Esophagus muscularis mucosa (tissue), 4 donors: Measurements from ENCODE around the gene C9. TPM values are rescaled to one million over a fixed set of nuclear protein-coding genes. Genes with fewer than 3 reads are reported as not detected.
A peak's percentile ranks its signal among the peaks of the same experiment; 100 is the strongest.
"Not testable (repeated sequence)": the region's sequence is repeated elsewhere in the genome, so short reads cannot be mapped to it uniquely, and the experiment has no call there.

ENCODE experiments used
- DNase-seq: peaks from one replicate; pipeline ENCODE4 v3.0.0-alpha.2; 2017; ENCODE audit errors: extremely low spot score
- H3K27ac ChIP-seq, 4 donors: fragments of 200-600 bp; sonication (generic); replicated peaks in 1 of 4; 1 replicate in 3 of 4; 2 replicates in 1 of 4; pipeline ENCODE4 v1.5.1; 2016 to 2019; ENCODE audit warnings: mild to moderate bottlenecking in 1 of 4
- H3K27me3 ChIP-seq, 4 donors: fragments of 200-600 bp; sonication (generic); one replicate each; pipeline versions ENCODE4 v1.5.1 to v1.6.0; 2016 to 2019
- H3K36me3 ChIP-seq, 4 donors: fragments of 200-600 bp; sonication (generic); one replicate each; pipeline ENCODE4 v1.5.1; 2016 to 2019
- H3K4me1 ChIP-seq, 4 donors: fragments of 200-600 bp; sonication (generic); one replicate each; pipeline ENCODE4 v1.5.1; 2016 to 2019
- H3K4me3 ChIP-seq, 4 donors: fragments of 200-600 bp; sonication (generic); 1 replicate in 2 of 4; 2 replicates in 2 of 4; pipeline ENCODE4 v1.5.1; 2016 to 2019; ENCODE audit warnings: mild to moderate bottlenecking in 4 of 4, moderate library complexity in 1 of 4
- H3K9me3 ChIP-seq, 4 donors: fragments of 200-600 bp; sonication (generic); 1 replicate in 3 of 4; 2 replicates in 1 of 4; pipeline ENCODE4 v1.5.1; 2016 to 2019
- EP300 ChIP-seq: sonication (generic); formaldehyde crosslinking; IDR thresholded peaks from one replicate; pipeline ENCODE4 v1.6.1; 2017; ENCODE audit warnings: antibody characterized with exemption
- POLR2A ChIP-seq: fragments of 450-650 bp; IDR thresholded peaks from one replicate; pipeline ENCODE4 v1.6.1; 2017; ENCODE audit warnings: antibody characterized with exemption, moderate library complexity, mild to moderate bottlenecking, low read depth
- POLR2AphosphoS5 ChIP-seq, 2 donors: sonication (generic); formaldehyde crosslinking; IDR thresholded peaks; one replicate each; pipeline ENCODE4 v1.6.1; 2017; ENCODE audit warnings: antibody characterized with exemption in 2 of 2
- WGBS: methylation state at CpG from one replicate; pipeline ENCODE4 v1.1.5; 2018; 5-methylcytosine and 5-hydroxymethylcytosine counted together
- intact Hi-C: fragments of 100-400 bp; cut with DNase I; formaldehyde crosslinking; loops from one replicate; pipeline ENCODE4 v1.15.1; 2023
- total RNA-seq, 4 donors: library from RNA; depleted of rRNA; stranded (reverse); fragments of >200 nt; gene quantifications; one replicate each; pipeline versions ENCODE4 v1.1.0 to v1.2.1, GENCODE V29; 2016
- TF ChIP-seq, protein P1 (sequence below), 3 experiments: fragments of 200-600 bp in 2 of 3; fragments of 450-650 bp in 1 of 3; sonication (generic) in 2 of 3; IDR thresholded peaks; one replicate each; pipeline ENCODE4 v1.5.1; 2017 to 2019; ENCODE audit warnings: antibody characterized with exemption in 3 of 3, mild to moderate bottlenecking in 2 of 3, moderate library complexity in 1 of 3

C9 gene
- total RNA-seq, 4 donors from 2014 or later = not detected

DNA sequence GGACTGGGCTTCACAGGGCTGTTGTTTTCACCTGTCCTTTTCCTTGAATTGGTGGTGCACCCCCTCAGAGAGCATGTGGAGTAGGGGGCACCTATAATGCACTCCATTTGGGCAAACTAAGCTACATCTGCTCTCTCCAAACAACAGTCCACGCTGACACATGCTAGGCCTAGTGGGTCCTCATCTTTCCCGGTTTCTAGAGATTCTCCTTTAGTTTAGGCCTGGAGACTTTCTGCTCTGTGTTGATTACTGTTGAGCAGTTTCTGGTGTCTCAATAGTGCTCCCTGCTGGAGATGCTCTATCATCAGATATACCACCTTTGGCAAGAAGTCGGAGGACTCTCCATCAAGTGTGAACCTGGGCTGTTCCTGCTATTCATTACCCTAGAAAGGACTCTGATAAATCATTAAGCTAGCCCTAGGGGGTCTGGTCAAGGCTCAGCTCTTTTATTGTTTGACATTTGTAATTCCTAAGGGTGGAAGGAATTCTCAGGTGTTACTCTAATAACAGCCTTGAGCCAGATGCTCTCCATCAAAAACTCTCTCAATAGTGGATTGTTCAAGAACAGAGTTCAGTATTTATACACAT is 81.0 kb downstream of the C9 start:
- no peak for TF ChIP-seq POLR2AphosphoS5 (IDR thresholded peaks at IDR 0.05)
- TF ChIP-seq, protein P1, sequence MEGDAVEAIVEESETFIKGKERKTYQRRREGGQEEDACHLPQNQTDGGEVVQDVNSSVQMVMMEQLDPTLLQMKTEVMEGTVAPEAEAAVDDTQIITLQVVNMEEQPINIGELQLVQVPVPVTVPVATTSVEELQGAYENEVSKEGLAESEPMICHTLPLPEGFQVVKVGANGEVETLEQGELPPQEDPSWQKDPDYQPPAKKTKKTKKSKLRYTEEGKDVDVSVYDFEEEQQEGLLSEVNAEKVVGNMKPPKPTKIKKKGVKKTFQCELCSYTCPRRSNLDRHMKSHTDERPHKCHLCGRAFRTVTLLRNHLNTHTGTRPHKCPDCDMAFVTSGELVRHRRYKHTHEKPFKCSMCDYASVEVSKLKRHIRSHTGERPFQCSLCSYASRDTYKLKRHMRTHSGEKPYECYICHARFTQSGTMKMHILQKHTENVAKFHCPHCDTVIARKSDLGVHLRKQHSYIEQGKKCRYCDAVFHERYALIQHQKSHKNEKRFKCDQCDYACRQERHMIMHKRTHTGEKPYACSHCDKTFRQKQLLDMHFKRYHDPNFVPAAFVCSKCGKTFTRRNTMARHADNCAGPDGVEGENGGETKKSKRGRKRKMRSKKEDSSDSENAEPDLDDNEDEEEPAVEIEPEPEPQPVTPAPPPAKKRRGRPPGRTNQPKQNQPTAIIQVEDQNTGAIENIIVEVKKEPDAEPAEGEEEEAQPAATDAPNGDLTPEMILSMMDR (IDR thresholded peaks at IDR 0.05) = peak; percentile 38 to 55 (median 40)
- H3K36me3 ChIP-seq = no peaks in the 10 kb centered on the region
- H3K27me3 ChIP-seq = no peaks in the 10 kb centered on the region
- intact Hi-C loops = loop anchor here (2.0 kb wide), 1 partner anchor 65 kb away; the partner anchor contains the start of gene FYB1
- H3K4me3 ChIP-seq = no peak overlapping the region
- H3K4me1 ChIP-seq = no peaks in the 10 kb centered on the region
- no peak overlapping the region for H3K27ac ChIP-seq
- DNase-seq = no peak
- WGBS = 10% methylated on average over 3 of the region's 3 CpGs
- H3K9me3 ChIP-seq = no peaks in the 10 kb centered on the region

DNA sequence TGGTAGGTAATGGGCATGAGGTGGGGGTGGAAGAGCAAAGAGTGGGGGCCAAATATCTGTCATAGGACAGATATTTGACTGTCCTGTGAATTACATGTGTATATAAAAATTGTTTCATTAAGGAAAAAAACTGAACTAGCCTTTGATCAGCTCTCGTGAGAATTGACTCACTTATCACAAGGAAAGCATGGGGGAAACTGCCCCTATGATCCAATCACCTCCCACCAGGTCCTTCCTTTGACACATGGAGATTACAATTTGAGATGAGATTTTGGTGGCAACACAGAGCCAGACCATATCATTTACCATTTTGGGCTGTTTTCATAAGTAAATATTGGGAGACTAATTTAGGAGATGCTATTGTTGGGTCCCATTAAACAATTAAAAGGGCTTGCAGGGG is 81.7 kb downstream of the C9 start:
- Histone ChIP-seq H3K4me3 (no peak overlapping the region), H3K36me3 (no peaks in the 10 kb centered on the region), H3K9me3 (no peaks in the 10 kb centered on the region), H3K27me3 (no peaks in the 10 kb centered on the region), H3K4me1 (no peaks in the 10 kb centered on the region), H3K27ac (no peak overlapping the region)
- 76% methylated on average over 1 of the region's 1 CpG for WGBS
- intact Hi-C loops = loop anchor here (2.0 kb wide), 1 partner anchor 64 kb away; the partner anchor contains the start of gene FYB1
- TF ChIP-seq, protein P1 (IDR thresholded peaks at IDR 0.05) = no peak
- no peak for TF ChIP-seq POLR2A
- TF ChIP-seq POLR2AphosphoS5 (IDR thresholded peaks at IDR 0.05) = no peak
- no peak for TF ChIP-seq EP300
- DNase-seq = no peak

DNA sequence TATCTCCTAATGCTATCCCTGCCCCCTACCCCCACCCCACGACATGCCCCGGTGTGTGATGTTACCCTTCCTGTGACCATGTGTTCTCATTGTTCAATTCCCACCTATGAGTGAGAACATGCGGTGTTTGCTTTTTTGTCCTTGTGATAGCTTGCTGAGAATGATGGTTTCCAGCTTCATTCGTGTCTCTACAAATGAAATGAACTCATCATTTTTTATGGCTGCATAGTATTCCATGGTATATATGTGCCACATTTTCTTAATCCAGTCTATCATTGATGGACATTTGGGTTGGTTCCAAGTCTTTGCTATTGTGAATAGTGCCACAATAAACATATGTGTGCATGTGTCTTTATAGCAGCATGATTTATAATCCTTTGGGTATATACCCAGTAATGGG is 88.4 kb downstream of the C9 start:
- DNase-seq, H3K36me3 ChIP-seq, H3K27me3 ChIP-seq, H3K9me3 ChIP-seq, H3K27ac ChIP-seq, intact Hi-C loops, H3K4me1 ChIP-seq, H3K4me3 ChIP-seq: not testable (repeated sequence)
- WGBS = 93% methylated on average over 4 of the region's 4 CpGs

DNA sequence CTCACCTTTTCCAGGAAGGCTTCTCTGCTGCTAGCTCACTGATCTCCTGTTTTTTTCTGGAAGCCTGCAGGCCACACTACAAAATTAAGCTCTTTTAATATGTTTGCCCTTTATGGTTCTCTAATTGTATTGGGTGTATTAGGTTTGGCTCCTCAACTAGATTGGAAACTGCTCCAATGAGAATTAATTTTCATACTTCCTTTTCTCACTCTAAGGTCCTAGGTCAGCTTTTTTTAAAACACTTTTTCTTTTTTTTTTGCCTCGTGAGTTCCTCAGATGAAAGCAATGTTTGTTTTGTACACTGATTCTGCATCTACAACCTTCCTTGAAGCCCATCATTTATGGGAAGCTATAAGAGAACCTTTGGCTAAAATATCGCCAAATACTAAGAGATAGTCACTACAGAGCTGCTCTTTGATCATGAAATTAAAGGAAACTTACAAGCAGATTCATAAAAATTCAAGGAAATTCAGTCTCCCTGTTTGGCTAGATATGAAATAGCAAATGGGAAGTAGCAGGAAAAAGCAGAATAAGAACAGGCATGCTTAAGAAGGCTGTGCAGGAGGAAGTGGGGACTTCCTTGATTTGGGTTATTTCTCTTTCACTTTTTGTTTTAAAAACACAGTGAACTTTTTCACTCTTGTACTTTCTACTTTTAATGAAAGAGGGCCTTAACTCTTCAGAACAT is 89.8 kb downstream of the C9 start:
- Histone ChIP-seq H3K4me3 (no peak overlapping the region), H3K36me3 (no peaks in the 10 kb centered on the region), H3K27me3 (no peaks in the 10 kb centered on the region), H3K27ac (peak overlapping the region in 3 of 4 donors; percentile 28 to 56 (median 45)), H3K9me3 (no peaks in the 10 kb centered on the region), H3K4me1 (no peaks in the 10 kb centered on the region)
- intact Hi-C loops = no loop called here
- no peak for DNase-seq
- TF ChIP-seq EP300 = no peak
- no peak for TF ChIP-seq POLR2A
- TF ChIP-seq, protein P1 (IDR thresholded peaks at IDR 0.05) = no peak
- TF ChIP-seq POLR2AphosphoS5 (IDR thresholded peaks at IDR 0.05) = no peak
- 55% methylated on average over 2 of the region's 2 CpGs for WGBS

DNA sequence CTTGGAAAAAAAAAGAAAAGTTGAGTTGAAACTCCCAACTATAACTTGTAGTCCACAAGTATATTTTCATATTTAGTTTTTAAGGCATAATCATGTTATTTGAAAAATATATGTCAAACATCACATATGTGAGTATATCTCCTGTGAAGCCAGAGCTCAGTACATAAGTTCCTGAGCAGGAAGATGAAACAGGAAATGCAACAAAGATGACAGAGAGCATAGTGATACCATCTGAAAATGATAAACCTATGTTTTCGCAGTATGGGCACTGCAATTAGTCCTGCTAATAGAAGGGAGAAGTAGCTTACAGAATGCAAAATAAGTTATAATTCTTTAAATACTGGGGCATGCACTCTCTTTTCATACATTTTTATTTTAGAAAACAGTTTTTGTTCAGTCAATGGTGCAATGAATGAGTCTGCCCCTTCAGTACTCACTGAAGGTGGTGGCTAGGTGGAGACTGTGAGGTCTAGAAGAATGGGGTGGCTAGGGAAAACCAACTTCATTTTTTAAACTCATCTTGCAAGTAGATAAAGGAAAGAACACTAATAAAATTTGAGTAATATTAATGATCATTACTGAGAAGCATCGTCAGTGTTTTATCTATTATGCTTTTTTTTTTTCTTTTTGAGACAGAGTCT is 90.9 kb downstream of the C9 start:
- no peak for DNase-seq
- no peaks in the 10 kb centered on the region for H3K9me3 ChIP-seq
- H3K36me3 ChIP-seq = no peaks in the 10 kb centered on the region
- intact Hi-C loops = no loop called here
- 80% methylated on average over 2 of the region's 2 CpGs for WGBS
- TF ChIP-seq EP300 = no peak
- TF ChIP-seq POLR2A = no peak
- TF ChIP-seq POLR2AphosphoS5 (IDR thresholded peaks at IDR 0.05) = no peak
- TF ChIP-seq, protein P1 (IDR thresholded peaks at IDR 0.05) = no peak
- H3K27ac ChIP-seq = peak overlapping the region in 2 of 4 donors; percentile 23 to 31
- no peaks in the 10 kb centered on the region for H3K27me3 ChIP-seq
- H3K4me3 ChIP-seq = no peak overlapping the region
- H3K4me1 ChIP-seq = no peaks in the 10 kb centered on the region

DNA sequence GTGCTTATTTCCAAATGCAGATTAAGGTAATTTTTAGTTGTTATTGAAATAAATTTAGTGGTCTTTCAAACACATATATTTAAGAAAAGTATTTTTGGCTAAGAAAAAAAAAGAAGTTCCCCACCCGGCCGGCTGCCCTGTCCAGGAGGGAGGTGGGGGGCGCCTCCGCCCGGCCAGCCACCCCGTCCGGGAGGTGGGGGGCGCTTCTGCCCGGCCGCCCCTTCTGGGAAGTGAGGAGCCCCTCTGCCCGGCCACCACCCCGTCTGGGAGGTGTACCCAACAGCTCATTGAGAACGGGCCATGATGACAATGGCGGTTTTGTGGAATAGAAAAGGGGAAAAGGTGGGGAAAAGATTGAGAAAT is 91.4 kb downstream of the C9 start:
- H3K4me1 ChIP-seq, H3K36me3 ChIP-seq, H3K9me3 ChIP-seq, intact Hi-C loops, DNase-seq, H3K4me3 ChIP-seq, H3K27me3 ChIP-seq: not testable (repeated sequence)
- peak overlapping the region in 2 of 4 donors; percentile 23 to 31 for H3K27ac ChIP-seq
- 74% methylated on average over 14 of the region's 14 CpGs for WGBS
